Measurements from ENCODE around the gene RCVRN. TPM values are rescaled to one million over a fixed set of nuclear protein-coding genes. Genes with fewer than 3 reads are reported as not detected.

Gene RCVRN
- total RNA-seq, 1 donor from 2014 or later = not detected

DNA sequence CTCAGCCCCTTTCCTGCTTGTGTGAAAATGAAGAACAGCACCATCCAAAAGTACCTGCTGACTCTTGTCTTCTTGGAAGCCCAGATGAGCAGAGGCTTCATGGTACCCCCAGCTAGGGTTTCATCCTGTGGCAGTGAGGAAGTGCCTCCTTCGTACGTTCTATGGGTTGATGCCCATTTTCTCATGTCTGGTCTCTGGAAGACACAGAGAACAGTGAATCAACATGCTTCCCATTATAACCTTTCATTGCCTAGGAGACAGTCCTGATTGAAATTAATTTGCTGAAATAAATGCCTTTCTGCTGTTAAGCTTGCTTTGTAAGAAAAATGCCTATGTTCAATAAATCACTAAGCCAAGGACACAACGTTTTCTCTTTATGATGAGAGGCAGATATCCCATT, 36.5 kb downstream of the RCVRN start:
- DNase-seq = no peak
- Histone ChIP-seq H3K4me3 (no peak overlapping the region), H3K9me3 (no peaks in the 10 kb centered on the region), H3K27me3 (ENCODE audit: low read depth) (no peaks in the 10 kb centered on the region), H3K27ac (no peak overlapping the region), H3K36me3 (no peaks in the 10 kb centered on the region), H3K4me1 (no peaks in the 10 kb centered on the region)
- ATAC-seq = no peak
- intact Hi-C loops (cut with DNase I) = no loop called here
- TF ChIP-seq, protein P1, sequence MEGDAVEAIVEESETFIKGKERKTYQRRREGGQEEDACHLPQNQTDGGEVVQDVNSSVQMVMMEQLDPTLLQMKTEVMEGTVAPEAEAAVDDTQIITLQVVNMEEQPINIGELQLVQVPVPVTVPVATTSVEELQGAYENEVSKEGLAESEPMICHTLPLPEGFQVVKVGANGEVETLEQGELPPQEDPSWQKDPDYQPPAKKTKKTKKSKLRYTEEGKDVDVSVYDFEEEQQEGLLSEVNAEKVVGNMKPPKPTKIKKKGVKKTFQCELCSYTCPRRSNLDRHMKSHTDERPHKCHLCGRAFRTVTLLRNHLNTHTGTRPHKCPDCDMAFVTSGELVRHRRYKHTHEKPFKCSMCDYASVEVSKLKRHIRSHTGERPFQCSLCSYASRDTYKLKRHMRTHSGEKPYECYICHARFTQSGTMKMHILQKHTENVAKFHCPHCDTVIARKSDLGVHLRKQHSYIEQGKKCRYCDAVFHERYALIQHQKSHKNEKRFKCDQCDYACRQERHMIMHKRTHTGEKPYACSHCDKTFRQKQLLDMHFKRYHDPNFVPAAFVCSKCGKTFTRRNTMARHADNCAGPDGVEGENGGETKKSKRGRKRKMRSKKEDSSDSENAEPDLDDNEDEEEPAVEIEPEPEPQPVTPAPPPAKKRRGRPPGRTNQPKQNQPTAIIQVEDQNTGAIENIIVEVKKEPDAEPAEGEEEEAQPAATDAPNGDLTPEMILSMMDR (IDR thresholded peaks at IDR 0.05) = no peak

DNA sequence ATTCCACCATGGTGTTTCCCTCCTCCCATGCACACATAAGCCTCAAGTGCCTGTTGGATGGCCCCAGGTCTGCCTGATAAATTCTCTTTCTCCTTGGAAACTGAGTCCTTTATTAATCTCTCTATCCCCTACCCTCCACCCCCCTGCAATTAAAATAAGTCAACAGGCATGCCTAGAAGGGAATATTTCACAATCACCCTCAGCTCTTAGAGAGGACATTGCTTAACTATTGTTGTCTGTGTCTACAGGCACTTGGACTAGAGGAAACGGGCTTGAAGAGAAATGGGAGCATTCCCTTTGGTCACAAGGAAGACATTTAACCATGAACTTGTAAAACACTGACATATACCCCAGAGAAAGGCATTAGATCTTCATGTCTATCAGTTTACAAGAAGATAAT, 39.5 kb downstream of the RCVRN start:
- TF ChIP-seq, protein P1 (IDR thresholded peaks at IDR 0.05) = no peak
- Histone ChIP-seq H3K4me3 (no peak overlapping the region), H3K27ac (no peak overlapping the region), H3K27me3 (ENCODE audit: low read depth) (no peaks in the 10 kb centered on the region), H3K4me1 (no peaks in the 10 kb centered on the region), H3K36me3 (no peaks in the 10 kb centered on the region), H3K9me3 (no peaks in the 10 kb centered on the region)
- intact Hi-C loops (cut with DNase I) = no loop called here
- DNase-seq (no peak), ATAC-seq (no peak)

DNA sequence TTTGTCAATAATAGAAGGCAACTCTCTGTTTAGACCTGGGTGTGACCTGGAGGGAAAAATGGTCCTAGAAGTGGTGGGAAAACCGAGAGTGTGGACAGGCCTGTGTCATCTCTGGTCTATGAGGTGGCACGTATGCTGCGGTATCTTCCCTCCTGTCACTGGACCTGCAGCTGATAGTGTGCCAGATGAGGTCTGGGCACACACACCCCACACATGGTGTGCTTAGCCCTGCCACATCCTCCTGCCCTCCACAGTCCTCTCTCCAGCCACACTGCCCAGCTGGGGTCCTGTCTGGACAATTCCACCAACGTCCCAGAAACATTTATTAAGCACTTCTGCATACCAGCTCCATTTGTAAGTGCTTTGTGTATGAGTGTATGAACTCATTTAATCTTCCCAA, 42.1 kb downstream of the RCVRN start:
- H3K36me3 ChIP-seq = no peaks in the 10 kb centered on the region
- ATAC-seq (no peak), DNase-seq (no peak)
- H3K9me3 ChIP-seq = no peaks in the 10 kb centered on the region
- no peak overlapping the region for H3K27ac ChIP-seq
- H3K27me3 ChIP-seq (ENCODE audit: low read depth) = no peaks in the 10 kb centered on the region
- no peaks in the 10 kb centered on the region for H3K4me1 ChIP-seq
- no peak overlapping the region for H3K4me3 ChIP-seq
- intact Hi-C loops (cut with DNase I) = no loop called here
- TF ChIP-seq, protein P1 (IDR thresholded peaks at IDR 0.05) = no peak

DNA sequence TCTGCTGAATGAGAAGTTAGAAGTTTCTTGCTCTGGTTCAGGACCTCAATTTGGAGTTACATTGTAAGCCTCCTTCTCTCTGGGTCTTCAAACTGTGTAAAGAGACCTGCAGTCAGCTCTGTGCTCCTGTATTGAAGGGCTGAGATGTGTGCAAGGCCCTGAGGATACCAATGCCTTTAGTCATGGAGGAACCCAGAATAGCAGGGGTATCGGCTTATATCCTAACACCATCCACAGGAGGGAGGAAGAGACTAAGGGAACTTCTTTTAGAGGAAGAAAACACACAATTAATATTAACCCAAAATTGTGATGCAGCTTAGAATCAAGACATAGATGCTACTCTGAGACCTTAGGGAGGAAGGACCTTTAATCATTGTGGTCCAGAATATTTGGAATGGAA, 42.9 kb downstream of the RCVRN start:
- H3K27me3 ChIP-seq (ENCODE audit: low read depth) = no peaks in the 10 kb centered on the region
- H3K9me3 ChIP-seq = no peaks in the 10 kb centered on the region
- no peak overlapping the region for H3K27ac ChIP-seq
- H3K36me3 ChIP-seq = no peaks in the 10 kb centered on the region
- intact Hi-C loops (cut with DNase I) = no loop called here
- H3K4me3 ChIP-seq = no peak overlapping the region
- DNase-seq (no peak), ATAC-seq (no peak)
- TF ChIP-seq, protein P1 (IDR thresholded peaks at IDR 0.05) = no peak
- H3K4me1 ChIP-seq = no peaks in the 10 kb centered on the region

DNA sequence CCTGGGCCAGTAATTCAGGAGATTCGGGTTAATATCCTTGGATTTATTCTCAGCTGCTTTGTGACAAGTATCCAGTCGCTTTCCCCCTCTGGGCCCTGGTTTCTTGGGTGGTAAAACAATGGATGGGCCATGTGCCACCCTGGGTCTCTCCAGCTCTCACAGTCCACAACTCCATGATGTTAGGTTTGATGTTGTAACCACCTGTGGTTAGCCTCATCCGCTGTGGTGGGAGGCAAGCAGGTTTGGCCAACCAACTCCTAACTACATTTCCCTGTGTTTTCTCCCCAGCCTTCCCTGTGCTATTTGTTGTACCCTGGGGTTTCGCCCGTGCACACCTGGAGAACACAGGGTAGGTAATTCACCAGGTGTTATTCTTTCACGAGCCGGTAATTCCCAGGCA, 44.2 kb downstream of the RCVRN start:
- ATAC-seq (no peak), DNase-seq (no peak)
- H3K36me3 ChIP-seq = no peaks in the 10 kb centered on the region
- intact Hi-C loops (cut with DNase I) = no loop called here
- TF ChIP-seq, protein P1 (IDR thresholded peaks at IDR 0.05) = no peak
- H3K27me3 ChIP-seq (ENCODE audit: low read depth) = no peaks in the 10 kb centered on the region
- H3K4me3 ChIP-seq = no peak overlapping the region
- H3K27ac ChIP-seq = no peak overlapping the region
- H3K9me3 ChIP-seq = no peaks in the 10 kb centered on the region
- no peaks in the 10 kb centered on the region for H3K4me1 ChIP-seq

DNA sequence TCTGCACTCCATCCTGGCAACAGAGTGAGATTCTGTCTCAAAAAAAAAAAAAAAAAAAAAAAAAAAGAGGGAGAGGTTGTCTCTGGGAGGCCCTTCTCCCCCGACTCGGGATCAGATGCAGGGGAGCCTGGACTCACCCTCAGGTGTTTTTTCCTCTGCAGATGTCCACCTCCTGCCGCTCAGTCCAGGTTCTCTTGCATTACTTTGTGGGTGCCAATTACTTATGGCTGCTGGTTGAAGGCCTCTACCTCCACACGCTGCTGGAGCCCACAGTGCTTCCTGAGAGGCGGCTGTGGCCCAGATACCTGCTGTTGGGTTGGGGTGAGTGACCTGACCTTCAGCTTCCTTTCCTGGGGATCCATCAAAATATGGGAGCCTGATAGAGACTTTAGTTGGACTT, 45.3 kb downstream of the RCVRN start:
- Histone ChIP-seq H3K9me3 (no peaks in the 10 kb centered on the region), H3K36me3 (no peaks in the 10 kb centered on the region), H3K4me3 (no peak overlapping the region), H3K27ac (no peak overlapping the region), H3K4me1 (no peaks in the 10 kb centered on the region), H3K27me3 (ENCODE audit: low read depth) (no peaks in the 10 kb centered on the region)
- no peak for DNase-seq
- intact Hi-C loops (cut with DNase I) = no loop called here
- TF ChIP-seq, protein P1 (IDR thresholded peaks at IDR 0.05) = no peak
- no peak for ATAC-seq
